Raji (cell line): Measurements from ENCODE around the gene ZNF629.

Source experiments
- POLR2A ChIP-seq: IDR thresholded peaks from 2 replicates; pipeline ENCODE4 v1.6.1; 2011; ENCODE audit warnings: low read depth, low read length, control low read depth; ENCODE audit not compliant: insufficient read depth

The ZNF629 gene

DNA sequence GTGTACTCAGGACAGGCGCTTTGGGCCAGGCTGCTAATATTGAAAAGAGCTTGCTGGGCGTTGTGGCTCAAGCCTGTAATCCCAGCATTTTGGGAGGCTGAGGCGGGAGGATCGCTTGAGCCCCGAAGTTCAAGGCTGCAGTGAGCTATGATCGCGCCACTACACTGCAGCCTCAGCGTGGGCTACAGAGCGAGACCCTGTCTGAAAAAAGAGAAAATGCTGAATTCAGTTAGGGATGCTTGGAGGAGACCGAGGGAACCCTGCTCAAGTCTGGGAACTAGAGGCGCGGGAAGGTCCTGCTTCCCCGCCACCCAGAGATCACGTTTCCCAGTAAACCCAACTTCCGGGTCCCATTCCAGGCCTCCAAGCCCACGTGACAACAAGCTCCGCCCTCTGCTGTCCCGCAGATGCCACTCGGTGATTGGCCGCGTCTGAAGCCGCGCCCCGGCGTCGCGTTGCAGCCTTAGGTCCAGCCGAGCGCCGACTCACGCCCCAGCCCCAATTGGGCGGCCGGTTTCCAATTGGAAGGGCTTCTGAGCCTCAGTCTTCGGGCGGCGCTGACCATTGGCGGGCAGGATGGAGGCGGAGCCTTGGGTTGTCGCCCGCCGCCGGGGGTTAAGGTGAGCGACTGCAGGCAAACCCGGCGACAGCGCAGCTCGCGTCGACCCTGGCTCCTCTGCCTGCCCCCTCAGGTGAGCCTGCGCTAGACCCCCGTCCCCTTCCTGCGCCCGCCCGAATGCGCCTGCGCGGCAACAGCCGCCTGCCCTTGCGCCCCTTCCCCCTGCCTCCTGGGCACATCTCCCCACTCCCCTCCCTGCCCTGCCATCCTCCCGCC is 39.0 kb downstream of the ZNF629 start, which contains the start of gene PHKG2:
Gene PHKG2 (plus strand): TSS at position 627 of the 835 bp plus-strand sequence. CDS start 396 bp downstream, outside the sequence.
- peak; percentile 89 for TF ChIP-seq POLR2A

DNA sequence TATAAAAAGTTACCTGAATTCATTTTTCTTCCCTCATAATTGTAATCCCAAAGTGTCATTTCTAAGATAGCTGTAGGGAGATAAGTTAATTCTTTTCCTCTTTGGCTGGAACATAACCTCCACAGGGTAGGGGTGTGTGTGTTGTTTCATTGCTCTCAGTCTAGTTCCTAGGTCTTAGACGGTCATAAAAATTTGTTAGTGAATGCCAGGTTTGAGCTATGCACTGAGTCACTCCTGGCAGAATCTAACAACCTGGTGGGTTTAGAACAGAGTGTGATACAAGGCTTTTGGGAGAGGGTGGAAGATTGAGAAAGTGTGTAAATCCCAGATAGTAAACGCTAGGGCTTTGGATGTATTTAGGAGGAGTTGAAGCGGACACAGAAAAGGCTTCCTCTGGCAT is 39.7 kb downstream of the ZNF629 start:
- TF ChIP-seq POLR2A = no peak

DNA sequence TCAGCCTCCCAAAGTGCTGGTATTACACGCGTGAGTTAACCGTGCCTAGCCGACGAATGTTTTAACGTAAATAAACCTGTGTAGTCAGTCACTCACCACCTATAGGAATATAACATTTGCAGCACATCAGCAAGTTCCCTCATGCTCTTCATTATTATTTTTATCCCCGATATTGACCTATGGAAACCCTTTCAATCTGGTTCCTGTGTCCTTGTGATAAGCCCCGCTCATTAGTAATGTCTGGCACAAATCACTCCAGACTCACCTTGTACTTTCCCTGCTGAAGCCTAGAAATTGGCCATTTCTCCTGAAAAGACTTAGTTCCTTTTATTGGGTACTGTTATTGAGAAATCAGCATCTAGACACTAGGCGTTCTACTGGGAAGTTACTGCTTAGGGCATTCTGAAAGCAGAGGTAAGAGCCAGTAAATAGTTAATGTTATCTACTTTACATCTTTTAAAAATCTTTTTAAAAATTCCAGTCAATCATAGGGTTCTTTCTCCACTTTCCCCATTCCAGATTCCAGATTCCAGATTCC is 40.3 kb downstream of the ZNF629 start:
- no peak for TF ChIP-seq POLR2A

DNA sequence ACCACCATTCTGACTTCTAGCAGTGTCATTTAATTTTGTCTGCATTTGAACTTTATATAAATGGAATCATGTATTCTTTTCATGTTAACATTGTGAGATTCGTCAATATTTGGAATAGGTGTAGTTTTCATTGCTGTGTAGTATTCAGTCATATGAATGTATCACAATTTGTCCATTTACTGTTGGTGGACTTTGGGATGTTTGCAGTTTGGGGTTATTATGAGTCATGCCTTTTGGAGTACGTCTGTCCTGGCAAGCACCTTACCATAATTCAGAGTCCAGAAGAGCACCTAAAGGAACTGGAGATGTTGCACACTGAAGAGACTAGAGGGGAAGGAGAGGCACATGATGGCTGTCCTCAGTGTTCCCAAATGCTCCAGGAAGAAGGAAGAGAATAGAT is 41.9 kb downstream of the ZNF629 start:
- TF ChIP-seq POLR2A = no peak

DNA sequence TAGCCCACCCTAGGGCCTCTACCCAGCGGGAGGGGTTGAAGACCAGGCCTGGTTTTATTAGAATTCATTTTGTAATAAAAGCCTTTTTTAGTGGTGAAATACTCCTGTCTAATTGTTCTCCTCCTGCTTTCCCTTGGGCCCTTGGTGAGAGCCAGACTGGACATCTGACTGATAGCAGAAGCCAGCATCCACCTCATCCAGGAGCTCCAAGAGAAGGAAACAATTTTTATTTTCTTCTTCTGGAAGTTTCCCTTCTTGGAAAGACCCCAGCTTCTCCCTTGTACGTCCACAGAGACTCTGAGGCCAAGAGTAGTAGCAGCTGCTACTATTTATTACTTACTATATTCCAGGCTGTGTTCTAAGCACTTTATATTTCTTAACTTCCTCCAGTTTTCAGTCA is 42.8 kb downstream of the ZNF629 start:
- no peak for TF ChIP-seq POLR2A

DNA sequence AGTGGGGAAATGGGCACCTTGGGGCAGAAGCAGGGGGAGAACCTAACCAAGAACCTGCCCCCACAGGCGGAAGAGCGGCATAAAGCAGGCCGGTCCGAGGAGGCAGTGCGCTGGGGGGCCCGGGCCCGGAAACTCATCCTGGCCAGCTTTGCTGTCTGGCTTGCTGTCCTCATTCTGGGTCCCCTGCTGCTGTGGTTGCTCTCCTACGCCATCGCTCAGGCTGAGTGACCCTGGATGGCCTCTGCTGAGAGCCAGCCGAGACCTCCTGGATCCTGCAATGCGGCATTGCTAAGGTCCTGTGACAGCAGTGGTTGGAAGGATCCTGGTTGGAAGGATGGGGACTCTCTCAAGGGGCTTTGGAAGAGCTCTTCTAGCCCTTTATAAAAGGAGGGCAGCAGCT is 43.3 kb downstream of the ZNF629 start:
- no peak for TF ChIP-seq POLR2A

DNA sequence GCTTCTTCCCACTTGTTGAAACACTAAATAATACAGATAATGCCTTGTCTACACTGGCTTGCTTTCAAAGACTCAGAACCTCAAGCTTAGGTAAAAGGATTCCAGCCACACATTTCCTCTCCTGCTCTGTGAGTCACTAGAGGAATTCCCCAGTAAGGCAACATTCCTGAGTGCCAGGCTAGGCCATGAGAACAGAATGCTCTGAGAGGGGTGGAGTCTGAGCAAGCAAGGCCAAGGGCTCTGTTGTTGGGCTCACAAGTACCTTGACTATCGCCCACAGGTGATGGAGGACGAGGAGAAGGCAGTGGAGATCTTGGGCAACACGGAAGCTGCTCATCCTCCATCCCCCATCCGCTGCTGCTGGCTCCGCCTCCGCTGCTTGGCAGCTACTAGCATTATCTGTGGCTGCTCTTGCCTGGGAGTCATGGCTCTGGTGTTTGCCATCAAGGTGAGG is 45.5 kb downstream of the ZNF629 start:
- no peak for TF ChIP-seq POLR2A

DNA sequence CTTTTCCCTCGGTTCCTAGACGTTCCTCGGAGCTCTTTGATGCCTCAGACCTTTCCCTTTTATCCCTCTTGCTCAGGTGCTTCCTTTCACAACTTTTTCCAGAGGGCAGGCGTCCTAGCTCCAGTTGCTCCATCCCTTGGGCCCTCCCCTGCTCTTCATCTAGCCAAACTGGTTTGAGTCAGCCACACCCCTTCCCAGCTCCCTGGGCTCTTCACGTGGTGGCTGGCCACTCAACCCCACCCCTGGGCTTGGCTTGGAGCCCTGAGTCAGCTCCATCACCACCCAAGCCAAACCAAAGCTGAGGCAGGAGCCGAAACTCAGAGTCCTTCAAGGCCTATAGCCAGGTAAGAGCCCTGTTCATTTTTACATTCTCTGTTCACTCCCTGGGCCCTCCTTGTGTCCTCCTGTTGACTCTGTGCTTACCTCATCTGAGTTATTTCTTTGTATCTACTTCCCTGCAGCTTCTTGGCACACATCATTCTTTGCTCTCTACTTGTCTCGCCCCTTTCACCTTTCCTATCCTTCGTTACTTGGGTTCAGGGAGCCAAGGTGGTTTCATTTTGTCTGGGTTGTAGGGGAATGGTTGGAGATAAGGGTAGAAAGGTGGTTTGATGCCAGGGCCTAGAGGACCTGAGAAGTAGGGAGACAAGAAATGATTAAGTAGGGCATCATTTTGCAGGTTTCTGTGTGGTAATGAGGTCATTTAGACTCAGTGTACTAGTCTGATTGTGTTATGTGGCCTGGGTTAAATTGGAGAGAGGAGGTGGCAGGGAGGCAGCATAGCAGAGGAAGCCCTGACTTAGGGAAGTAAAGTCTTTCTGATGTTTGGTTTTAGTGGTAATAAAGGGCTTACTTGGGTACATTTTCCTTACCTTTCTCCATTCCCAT is 46.4 kb downstream of the ZNF629 start:
- TF ChIP-seq POLR2A = no peak

DNA sequence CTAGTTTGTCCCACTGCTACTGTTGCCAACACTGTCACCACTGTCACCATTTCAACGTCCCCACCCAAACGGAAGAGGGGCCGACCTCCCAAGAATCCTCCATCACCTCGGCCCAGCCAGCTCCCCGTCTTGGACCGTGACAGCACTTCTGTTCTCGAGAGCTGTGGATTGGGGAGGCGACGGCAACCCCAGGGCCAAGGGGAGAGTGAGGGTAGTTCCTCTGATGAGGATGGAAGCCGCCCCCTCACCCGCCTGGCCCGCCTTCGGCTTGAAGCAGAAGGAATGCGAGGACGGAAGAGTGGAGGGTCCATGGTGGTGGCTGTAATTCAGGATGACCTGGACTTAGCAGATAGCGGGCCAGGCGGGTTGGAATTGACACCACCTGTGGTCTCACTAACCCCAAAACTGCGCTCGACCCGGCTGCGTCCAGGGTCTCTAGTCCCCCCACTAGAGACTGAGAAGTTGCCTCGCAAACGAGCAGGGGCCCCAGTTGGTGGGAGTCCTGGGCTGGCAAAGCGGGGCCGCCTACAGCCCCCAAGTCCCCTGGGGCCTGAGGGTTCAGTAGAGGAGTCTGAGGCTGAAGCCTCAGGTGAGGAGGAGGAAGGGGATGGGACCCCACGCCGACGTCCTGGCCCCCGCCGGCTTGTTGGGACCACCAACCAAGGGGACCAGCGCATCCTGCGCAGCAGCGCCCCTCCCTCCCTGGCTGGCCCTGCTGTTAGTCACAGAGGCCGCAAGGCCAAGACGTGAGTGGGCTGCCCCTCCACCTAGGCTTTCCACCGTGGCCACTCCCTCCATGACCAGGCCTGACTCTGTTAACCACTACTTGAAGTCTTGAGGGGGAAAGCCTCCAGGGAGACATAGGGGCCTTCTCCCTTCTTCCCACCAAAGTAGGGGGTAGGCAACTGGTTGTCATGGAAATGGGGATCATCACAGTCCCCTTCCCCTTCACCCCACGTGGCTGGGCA is 47.7 kb downstream of the ZNF629 start:
- no peak for TF ChIP-seq POLR2A

DNA sequence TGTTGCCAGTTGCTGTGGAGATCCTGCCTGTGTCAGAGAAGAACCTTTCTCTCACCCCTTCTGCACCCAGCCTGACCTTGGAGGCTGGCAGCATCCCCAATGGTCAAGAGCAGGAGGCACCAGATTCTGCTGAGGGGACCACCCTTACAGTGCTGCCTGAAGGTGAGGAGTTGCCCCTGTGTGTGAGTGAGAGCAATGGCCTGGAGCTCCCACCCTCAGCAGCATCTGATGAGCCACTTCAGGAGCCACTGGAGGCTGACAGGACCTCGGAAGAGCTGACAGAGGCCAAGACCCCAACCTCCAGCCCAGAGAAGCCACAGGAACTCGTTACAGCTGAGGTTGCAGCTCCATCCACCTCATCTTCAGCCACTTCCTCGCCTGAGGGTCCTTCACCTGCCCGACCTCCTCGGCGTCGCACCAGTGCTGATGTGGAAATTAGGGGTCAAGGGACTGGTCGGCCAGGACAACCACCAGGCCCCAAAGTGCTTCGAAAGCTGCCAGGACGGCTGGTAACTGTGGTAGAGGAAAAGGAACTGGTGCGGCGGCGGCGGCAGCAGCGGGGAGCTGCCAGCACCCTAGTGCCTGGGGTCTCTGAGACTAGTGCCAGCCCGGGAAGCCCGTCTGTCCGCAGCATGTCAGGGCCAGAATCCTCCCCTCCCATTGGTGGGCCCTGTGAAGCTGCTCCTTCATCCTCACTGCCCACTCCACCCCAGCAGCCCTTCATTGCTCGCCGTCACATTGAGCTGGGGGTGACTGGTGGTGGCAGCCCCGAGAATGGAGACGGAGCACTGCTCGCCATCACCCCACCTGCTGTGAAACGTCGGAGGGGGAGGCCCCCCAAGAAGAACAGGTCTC is 49.0 kb downstream of the ZNF629 start:
- TF ChIP-seq POLR2A = no peak

DNA sequence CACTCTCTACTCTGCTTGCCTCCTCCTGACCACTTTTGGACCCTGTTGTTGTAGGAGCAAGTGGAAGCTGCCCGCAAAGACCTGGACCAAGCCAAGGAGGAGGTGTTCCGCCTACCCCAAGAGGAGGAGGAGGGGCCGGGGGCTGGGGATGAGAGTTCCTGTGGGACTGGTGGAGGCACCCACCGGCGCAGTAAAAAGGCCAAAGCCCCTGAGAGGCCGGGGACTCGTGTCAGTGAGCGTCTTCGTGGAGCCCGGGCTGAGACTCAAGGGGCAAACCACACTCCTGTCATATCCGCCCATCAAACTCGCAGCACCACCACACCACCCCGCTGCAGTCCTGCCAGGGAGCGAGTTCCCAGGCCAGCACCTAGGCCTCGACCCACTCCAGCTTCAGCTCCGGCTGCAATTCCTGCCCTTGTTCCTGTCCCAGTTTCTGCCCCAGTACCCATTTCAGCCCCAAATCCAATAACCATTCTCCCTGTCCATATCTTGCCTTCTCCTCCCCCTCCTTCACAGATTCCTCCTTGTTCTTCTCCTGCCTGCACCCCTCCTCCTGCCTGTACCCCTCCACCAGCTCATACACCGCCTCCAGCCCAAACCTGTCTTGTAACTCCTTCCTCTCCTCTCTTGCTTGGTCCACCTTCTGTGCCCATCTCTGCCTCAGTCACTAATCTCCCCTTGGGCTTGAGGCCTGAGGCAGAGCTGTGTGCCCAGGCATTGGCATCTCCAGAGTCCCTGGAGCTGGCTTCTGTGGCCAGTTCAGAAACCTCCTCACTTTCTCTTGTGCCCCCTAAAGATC is 49.8 kb downstream of the ZNF629 start:
- no peak for TF ChIP-seq POLR2A

DNA sequence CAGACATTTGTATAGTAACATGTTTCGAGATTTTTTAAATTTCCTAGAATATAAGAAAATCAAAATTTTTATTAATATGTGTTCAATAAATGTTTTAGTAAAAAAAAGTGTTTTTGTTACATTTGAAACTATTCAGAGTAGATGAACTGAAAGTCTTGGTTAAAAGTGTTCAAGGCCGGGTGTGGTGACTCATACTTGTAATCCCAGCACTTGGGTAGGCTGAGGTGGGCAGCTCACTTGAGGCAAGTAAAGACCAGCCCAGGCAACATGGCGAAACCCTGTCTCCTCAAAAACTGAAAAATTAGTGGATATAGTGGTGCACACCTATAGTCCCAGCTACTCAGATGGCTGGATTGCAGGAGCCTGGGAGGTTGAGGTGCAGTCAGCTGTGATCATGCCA is 55.6 kb downstream of the ZNF629 start:
- no peak for TF ChIP-seq POLR2A
